Esophagus muscularis mucosa (tissue), 3 donors: ENCODE results near the gene ARL14EPL.

Source experiments
- EP300 ChIP-seq: sonication (generic); formaldehyde crosslinking; IDR thresholded peaks from one replicate; pipeline ENCODE4 v1.6.1; 2017; ENCODE audit warnings: antibody characterized with exemption
- POLR2AphosphoS5 ChIP-seq, 2 donors: sonication (generic); formaldehyde crosslinking; IDR thresholded peaks; one replicate each; pipeline ENCODE4 v1.6.1; 2017; ENCODE audit warnings: antibody characterized with exemption in 2 of 2

DNA sequence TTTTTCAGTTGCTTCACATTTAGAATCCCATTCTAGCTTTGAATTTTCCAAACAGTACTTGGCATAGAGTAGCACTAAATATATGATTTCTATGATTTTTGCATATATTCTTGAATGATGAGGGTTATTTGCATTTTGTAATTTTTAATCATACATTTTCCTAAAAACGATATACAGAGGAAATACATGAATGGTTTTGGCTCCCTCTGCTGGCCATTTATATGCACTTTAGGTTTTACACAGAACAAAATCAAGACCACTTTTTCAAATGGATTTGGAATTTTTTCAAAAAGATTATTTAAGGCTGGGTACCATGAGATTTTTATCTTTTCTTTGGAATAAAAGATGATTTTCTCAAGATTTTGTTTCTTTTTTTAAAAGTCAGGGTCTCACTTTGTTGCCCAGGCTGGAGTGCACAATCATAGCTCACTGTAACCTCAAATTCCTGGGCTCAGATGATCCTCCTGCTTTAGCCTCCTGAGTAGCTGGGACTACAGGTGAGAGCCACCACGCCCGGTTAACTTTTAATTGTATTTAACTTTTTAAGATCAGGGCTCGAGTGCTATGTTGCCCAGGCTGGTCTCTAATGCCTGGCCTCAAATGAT lies 35.9 kb downstream of the ARL14EPL start:
- no peak for TF ChIP-seq POLR2AphosphoS5 (IDR thresholded peaks at IDR 0.05)
- TF ChIP-seq EP300: no peak
